ENCODE data around the gene TBX10.

Gene TBX10

DNA sequence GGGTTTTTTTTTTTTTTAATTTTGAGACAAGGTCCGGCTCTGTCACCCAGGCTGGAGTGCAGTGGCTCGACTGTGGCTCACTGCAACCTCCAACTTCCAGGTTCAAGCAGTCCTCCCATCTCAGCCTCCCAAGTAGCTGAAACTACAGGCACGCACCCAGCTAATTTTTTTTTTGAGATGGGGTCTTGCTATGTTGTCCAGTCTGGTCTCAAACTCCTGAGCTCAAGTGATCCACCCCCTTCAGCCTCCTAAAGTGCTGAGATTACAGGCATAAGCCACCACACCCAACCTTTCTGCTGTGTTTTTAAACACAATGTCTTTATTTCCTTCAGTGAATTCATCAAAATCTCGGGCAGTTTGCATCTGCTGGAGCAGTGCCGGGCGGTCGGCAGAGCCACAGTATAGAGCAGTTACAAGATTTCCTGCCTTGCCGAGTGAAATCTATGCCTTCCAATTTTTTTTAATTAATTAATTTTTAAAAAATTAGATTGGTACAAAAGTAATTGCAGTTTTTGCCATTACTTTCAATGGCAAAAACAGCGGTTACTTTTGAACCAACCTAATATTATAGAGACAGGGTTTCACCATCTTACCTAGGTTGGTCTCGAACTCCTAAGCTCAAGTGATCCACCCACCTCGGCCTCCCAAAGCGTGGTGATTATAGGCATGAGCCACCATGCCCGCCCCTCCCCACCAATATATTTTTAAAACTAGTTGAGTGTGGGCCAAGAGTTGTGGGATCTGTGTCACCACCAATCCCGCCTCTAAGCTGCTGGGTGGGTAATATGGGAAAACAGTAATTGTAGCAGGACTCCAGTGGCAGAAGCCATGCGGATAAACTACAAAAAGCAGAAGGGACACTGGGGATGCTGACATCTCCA is 13.6 kb upstream of the TBX10 start:
- Mint-ChIP-seq H3K4me1 (peaks cover 17% of the 10 kb centered on the region), H3K36me3 (no peaks in the 10 kb centered on the region), H3K27me3 (no peaks in the 10 kb centered on the region)

DNA sequence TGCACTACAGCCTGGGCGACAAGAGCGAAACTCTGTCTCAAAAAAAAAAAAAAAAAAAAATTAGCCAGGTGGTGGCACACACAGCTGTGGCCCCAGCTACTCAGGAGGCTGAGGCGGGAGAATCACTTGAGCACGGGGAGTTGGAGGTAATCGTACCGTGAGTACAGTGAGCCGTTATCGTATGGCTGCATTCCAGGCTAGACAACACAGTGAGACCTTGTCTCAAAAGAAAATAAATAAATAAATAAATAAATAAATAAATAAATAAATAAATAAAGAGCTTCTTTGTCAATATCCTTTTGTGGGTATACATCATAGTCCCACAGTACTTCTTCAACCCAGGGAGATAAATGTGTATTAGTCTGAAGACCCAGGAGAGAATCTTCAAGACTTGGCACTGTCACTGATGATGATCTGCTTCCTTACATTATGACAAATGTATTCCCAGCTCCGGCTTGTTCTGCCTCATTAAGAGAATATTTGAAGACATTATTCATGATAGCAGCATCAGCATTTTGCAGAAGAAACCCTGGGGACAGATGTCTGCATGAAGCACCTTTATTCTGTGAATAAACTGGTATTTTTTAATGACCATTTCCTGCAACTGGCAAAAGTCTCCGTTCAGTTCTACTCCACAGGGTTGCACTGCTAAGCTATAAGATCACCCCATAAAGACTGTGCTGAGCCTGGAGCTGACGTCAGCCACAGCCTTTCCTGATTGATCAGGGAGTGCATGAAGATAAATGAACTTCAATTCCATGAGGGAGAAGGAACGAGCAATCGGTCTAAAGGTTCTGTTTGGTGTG is 12.6 kb upstream of the TBX10 start:
- Mint-ChIP-seq H3K27ac (no peak overlapping the region), H3K36me3 (no peaks in the 10 kb centered on the region), H3K4me1 (peaks cover 24% of the 10 kb centered on the region), H3K4me3 (no peak overlapping the region), H3K27me3 (no peaks in the 10 kb centered on the region), H3K9me3 (no peaks in the 10 kb centered on the region)

More for the DNA sequence above, 13.6 kb upstream of the TBX10 start:
- Mint-ChIP-seq H3K4me3 (no peak overlapping the region), H3K9me3 (no peaks in the 10 kb centered on the region), H3K27ac (no peak overlapping the region)

DNA sequence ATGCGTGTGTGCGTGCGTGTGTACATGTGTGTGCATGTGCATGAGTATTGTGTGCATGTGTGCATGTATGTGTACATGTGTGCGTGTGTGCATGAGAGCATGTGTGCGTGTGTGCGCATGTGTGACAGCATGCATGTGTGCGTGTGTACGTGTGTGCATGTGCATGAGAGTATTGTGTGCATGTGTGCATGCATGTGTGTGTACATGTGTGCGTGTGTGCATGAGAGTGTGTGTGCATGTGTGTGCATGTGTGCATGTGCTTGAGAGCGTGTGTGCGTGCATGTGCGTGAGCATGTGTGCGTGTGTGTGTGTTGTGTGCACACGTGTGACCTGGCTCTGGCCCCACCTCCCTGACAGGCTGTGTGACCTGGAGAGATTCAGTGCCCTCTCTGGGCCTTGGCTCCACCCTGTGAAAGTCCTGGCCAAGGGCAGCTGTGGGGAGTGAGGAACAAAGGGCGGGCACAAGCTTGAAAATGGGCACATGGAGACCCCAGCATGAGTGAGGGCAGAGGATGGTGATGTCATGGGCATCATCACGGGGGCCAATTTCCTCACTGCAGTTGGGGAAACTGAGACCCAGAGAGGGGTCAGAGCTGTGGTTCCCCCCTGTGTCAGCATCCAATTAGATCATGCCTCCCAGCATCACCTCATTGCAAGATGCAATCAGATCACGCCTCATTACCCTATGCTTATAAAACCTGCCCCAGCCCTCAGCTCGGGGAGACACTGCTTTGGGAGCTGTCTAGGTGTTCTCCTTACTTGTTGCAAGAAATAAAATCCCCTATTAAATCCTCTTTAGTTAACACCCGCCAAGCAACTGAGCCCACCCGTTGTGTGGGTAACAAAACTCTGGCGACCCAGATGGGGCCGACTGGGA is 10.3 kb upstream of the TBX10 start:
- Mint-ChIP-seq H3K4me1 (peaks cover 37% of the 10 kb centered on the region), H3K27me3 (no peaks in the 10 kb centered on the region), H3K9me3 (no peaks in the 10 kb centered on the region), H3K4me3 (peak overlapping the region; percentile 91), H3K27ac (peak overlapping the region; percentile 95), H3K36me3 (no peaks in the 10 kb centered on the region)

DNA sequence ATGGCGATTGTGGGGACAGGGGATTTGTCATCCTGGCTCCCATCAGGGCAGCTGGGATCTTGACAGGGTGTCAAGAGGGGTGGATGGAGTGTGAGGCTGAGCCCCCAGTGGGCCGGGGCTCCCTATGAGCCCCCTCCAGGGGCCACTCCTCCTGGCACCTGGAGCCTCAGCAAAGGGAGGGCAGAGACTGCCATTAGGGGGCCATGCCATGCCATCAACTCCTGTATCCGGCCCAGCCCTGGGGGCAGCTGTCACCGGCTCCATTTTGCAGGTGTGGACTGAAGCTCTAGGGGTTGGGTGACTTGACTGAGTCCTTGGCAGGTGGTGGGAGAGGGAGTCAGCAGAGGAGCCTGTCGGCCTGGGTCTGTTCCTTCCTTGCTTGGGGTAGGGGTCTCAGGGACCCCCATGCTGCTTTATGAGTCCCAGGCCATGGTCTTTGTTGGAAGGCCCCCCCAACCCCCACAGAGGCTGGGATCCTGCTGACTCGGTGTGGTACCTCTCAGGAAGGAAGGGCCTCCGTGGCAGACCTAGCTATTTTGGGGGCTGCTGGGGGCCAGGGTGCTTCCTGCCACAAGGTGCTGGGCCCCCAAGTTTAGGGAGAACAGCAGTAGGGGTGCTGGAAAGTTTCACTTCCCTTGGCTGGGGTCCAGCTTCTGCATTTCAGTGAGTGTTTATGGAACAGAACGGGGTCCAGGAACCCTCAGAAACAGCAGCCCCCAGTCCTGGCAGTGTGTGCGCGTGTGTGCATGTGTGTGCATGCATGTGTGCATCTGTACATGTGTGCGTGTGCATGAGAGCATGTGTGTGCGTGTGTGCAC is 9.4 kb upstream of the TBX10 start:
- Mint-ChIP-seq H3K4me3 (no peak overlapping the region), H3K27me3 (no peaks in the 10 kb centered on the region), H3K27ac (no peak overlapping the region), H3K9me3 (no peaks in the 10 kb centered on the region), H3K36me3 (no peaks in the 10 kb centered on the region), H3K4me1 (peaks cover 37% of the 10 kb centered on the region)

DNA sequence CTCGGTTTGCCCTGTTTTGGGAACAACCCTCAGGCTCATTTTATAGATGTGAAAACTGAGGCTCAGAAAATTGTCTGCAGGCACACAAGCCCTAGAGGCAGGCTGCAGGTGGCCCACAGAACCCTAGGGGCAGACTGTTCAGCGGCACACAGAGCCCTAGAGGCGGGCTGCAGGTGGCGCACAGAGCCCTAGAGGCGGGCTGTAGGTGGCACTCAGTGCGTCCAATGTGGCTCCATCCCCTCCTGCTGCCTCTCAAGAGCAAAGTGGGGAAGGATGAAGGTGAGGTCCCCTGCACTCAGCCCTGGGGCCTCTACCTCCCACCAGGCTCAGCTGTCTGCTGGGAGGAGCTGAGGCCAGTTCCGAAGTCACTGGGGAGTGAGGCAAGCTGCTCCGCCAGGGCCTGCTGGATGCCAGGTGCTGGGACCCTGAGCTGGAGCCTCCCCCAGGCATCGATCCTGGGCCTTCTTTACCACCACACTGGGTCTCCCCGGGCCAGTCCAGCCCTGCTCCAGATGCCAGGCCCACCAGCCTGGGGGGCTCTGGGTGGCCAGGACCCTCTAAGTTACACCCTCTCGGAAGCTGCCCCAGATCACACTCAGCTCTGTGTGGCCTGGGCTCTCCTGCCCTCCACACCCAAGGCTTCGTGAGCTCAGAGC is 8.7 kb upstream of the TBX10 start:
- no peaks in the 10 kb centered on the region for H3K27me3 Mint-ChIP-seq
- peaks cover 37% of the 10 kb centered on the region for H3K4me1 Mint-ChIP-seq
- H3K27ac Mint-ChIP-seq, result no peak overlapping the region
- H3K36me3 Mint-ChIP-seq, result no peaks in the 10 kb centered on the region
- no peaks in the 10 kb centered on the region for H3K9me3 Mint-ChIP-seq
- H3K4me3 Mint-ChIP-seq, result no peak overlapping the region

DNA sequence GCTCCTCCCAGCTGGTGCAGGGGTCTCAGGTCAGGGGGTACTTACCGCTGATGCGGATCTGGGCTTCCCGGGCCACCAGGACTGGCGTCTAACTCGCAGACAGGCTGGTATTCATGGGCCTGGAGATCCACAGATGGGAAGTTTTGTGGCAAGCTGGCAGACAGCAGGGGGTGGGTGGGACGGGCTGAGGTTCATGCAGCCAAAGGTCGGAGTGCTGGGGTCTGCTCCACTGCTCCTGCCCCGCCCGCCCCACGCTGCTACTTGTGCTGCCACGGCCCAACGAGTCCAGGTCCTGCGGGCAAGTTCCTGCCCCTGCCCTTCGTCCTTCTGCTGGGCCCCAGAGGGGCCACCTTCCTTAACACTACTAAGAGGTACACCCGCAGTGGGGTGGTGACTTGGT is 7.9 kb upstream of the TBX10 start:
- H3K4me3 Mint-ChIP-seq, result no peak overlapping the region
- H3K27me3 Mint-ChIP-seq, result no peaks in the 10 kb centered on the region
- no peaks in the 10 kb centered on the region for H3K9me3 Mint-ChIP-seq
- no peak overlapping the region for H3K27ac Mint-ChIP-seq
- peaks cover 37% of the 10 kb centered on the region for H3K4me1 Mint-ChIP-seq
- H3K36me3 Mint-ChIP-seq, result no peaks in the 10 kb centered on the region

DNA sequence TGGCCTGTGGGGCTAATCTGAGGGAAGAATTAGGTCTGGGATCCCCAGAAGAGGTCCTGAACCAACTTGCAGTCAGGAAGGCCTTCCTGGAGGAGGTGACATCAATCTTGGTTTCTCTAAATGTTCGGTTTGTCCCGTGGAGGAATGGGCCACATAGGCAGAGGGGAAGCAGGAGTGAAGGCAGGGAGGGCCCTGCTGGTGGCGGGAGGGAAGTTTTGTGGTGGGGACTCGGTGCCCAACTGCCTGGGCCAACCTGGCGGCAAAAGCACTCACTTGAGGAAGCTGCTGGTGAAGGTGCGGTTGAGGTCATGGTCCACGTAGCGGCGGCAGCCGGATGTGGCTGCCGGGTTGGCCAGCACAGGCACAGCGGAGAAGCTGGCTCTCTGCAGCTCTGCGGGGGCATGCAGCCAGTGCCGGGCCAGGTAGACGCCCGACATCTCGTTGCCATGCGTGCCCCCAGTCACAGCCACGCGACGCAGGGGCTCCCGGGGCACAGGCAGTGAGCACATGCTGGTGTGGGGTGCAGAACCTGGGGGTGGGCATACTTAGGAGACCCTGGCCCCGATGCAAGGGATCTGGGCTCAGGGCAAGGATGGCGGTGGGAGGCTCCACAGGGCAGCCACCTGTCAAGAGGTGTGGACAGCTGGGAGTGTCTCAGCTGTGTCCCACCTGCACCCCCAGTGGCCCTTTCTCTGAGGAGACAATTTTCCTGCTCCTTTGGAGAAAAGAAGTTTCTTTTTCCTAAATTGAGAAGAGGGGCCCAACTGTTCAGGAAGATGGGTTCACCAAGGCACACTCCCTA is 7.2 kb upstream of the TBX10 start:
- Mint-ChIP-seq H3K4me3 (peak overlapping the region; percentile 58), H3K27ac (peak overlapping the region; percentile 36)

DNA sequence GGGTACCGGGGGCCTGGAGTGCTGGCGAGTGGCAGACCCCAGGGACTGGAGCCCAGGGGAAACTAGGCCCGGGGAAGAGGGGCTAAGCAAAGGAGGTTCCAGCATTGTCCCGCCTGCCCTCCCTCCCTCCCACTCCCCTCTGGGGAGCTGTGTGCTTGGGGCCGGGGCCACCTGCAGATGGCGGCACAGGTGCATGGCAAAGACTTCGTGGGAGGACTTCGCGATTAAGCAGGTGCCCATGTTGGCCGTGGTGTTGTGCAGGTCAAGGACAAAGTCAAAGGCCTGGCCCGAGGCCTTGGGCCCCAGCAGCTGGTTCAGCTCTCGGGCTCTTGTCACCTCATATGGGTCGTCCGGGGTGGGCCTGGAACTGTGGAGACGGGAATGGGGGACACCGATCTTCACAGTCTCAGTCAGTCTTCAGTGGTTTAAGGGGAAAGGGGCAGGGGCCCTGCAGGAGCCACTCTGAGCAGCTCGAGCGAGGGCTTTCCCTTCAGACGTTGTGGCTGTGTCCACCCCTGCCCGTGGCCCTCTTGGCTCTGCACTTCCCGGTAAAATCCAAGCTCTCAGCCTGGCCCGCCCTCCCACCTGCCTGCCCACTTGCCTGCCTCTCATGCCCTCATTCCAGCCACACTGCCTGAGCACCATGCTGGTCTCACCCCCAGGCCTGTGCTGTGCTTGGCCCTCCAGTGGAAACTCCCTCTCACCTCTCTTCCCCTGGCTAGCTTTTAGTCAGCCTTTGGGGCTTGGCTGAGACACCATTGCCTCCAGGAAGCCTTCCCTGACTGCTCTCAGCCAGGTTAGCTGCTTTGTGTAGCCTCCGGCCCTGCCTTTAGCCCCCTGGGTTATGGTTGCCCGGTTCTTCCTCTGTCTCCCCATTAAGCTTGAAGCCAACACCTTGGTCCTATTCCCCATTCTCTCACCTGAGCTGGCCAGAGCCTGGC is 6.2 kb upstream of the TBX10 start:
- H3K9me3 Mint-ChIP-seq, result no peaks in the 10 kb centered on the region
- peak overlapping the region; percentile 36 for H3K27ac Mint-ChIP-seq
- H3K4me3 Mint-ChIP-seq, result no peak overlapping the region
- peaks cover 37% of the 10 kb centered on the region for H3K4me1 Mint-ChIP-seq
- H3K36me3 Mint-ChIP-seq, result no peaks in the 10 kb centered on the region
- H3K27me3 Mint-ChIP-seq, result no peaks in the 10 kb centered on the region

More for the DNA sequence above, 7.2 kb upstream of the TBX10 start:
- Mint-ChIP-seq H3K27me3 (no peaks in the 10 kb centered on the region), H3K9me3 (no peaks in the 10 kb centered on the region), H3K4me1 (peaks cover 37% of the 10 kb centered on the region), H3K36me3 (no peaks in the 10 kb centered on the region)

DNA sequence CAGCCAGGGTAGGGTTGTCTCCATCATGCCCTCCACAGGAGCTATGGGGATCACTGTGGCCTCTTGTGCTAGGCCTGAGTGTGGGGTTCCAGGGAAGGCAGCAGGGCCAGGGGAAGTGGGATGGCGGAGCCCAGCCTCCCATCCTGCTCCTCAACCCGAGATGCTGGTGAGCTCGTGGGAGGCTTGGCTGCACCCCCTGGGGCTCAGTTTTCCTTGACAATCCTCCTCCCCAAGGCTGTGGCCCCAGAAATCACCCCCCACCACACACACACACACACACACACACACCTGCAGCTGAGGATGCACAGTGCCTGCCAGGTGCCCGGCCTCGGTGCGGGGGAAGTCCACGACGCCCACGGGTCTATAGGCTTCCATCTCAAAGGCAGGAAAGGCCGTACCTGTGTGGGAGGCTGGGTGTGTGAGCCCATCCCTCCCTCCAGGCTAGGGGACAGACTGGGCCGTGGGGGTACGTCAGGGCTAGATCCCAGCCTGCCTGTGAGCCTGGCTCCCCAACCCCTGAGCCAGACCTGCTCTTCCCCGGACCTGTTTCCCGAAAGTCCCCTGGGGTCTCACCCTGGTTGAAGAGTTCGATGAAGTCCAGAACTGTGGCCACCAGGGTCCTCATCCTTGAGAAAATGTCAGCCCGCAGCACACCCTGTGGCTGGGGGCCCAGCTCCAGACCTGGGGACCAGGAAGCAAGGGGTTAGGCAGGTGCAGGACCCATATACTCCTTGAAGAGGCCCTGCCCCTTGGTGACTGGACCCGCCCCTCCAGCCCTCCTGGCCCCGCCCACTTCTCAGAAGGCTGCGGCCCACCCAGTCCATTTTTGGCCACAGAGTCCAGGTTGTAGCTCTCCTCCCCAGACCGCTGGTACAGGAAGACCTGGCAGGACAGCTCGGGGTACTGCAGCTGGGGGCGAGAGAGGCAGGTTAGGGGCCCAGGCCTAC is 5.2 kb upstream of the TBX10 start:
- Mint-ChIP-seq H3K36me3 (no peaks in the 10 kb centered on the region), H3K4me1 (peaks cover 28% of the 10 kb centered on the region), H3K4me3 (no peak overlapping the region), H3K27ac (no peak overlapping the region), H3K27me3 (no peaks in the 10 kb centered on the region), H3K9me3 (no peaks in the 10 kb centered on the region)

DNA sequence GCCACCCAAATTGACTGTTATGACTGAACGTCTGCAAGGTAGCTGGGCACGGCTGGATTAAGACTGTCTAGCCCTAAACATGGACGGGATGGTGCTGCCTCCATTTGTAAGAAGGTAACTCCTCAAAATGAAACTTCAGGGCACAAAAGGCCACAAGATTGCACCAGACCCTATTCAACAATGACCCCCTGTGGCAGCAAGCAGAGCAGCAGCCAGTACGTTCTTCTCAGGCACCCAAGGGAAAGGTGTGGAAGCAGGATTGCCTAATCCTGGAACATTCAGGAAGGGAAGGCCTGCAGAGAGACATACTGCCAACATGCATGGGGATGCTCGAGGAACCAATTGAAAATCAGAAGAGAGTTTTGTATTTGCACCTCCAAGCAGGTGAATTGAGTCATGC is 4.5 kb upstream of the TBX10 start:
- H3K4me3 Mint-ChIP-seq, result no peak overlapping the region
- no peaks in the 10 kb centered on the region for H3K9me3 Mint-ChIP-seq
- H3K27ac Mint-ChIP-seq, result no peak overlapping the region
- no peaks in the 10 kb centered on the region for H3K36me3 Mint-ChIP-seq
- no peaks in the 10 kb centered on the region for H3K27me3 Mint-ChIP-seq
- H3K4me1 Mint-ChIP-seq, result peaks cover 22% of the 10 kb centered on the region

DNA sequence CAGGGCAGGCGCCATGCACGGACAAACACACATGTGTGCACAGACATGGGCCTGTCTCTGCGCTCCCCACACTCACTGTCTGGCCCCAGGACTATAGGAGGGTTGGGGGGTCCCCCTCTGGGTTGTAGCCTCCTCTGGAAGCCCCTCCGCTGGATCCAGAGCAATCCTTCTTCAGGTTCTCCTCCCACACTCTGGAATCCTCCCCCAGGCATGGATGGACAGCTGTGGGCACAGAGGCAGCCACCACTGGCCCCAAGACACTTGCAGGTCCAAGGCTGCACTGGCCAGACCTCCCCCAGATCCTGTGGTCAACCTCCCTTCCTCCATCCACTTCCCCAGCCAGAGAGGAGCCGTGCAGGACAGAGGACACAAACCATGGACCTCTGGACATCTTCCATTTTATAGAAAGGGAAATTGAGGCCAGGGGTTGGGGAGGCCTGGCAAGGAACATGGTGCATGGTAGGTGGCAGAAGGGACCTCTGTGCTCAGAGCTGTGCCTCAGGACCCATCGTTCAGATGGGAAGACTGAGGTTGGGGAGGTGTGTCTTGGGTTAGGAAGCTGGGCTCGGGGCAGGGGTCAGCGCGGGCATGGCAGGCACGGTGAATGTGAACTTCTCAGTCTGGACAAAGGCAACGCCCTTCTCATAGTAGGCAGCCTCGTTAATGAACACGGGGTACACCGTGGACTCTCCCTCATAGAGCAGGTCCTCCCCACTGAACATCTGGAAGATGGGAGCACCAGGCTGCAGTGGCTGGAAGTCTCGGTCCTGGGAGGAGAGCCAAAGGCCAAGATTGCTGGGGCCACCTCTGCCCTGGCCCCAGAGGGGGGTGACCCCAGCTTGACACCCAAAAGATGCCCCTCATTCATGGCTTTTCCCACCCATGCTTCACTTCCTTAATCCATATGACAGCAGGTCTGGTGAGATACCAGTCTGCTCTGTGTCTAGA is 2.9 kb upstream of the TBX10 start:
- no peaks in the 10 kb centered on the region for H3K27me3 Mint-ChIP-seq
- H3K4me1 Mint-ChIP-seq, result peaks cover 15% of the 10 kb centered on the region
- peak overlapping the region; percentile 23 for H3K27ac Mint-ChIP-seq
- H3K9me3 Mint-ChIP-seq, result no peaks in the 10 kb centered on the region
- H3K4me3 Mint-ChIP-seq, result no peak overlapping the region
- H3K36me3 Mint-ChIP-seq, result no peaks in the 10 kb centered on the region
